NCI-H146 treated with DMSO at 0.1 percent for 48 hours (cell line): ENCODE data around the gene COMMD2.

Source experiments
- DNase-seq: peaks from one replicate; lab custom pipeline; 2025; ENCODE audit not compliant: unreplicated experiment; lab: John Stamatoyannopoulos, UW

The COMMD2 gene

DNA sequence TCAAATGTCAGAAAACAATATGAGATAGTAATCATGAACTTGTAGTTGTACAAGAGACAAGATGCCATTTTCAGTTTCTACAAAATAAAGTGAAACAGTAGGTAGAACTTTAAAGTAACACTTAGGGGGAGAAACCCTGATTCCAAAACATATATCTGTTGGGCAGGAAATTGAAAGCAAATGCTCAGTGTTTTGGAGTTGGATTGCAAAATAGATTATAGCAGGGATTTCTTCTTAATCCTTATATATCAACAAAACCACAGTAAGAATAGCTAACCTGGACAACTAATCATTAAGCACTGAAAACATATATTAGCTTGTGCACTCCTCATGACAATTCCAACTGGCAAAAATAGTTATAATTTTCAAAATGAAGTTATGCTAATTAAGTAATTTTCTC lies 46.9 kb downstream of the COMMD2 start:
- DNase-seq = no peak

DNA sequence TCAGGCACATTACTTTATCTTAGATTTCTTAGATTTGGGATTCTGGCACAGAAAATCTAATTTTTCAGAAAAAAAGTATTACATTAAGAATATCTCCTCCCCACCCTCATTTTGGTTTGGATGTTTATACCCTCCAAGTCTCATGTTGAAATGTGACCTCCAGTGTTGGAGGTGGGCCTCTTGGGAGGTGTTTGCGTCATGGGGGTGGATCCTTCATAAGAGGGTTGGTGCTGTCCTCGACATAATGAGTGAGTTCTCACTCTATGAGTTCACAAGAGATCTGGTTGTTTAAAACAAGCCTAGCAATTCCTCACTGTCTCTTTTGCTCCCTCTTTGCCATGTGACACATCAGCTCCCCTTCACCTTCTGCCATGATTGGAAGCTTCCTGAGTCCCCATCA lies 48.8 kb downstream of the COMMD2 start:
- DNase-seq = no peak

DNA sequence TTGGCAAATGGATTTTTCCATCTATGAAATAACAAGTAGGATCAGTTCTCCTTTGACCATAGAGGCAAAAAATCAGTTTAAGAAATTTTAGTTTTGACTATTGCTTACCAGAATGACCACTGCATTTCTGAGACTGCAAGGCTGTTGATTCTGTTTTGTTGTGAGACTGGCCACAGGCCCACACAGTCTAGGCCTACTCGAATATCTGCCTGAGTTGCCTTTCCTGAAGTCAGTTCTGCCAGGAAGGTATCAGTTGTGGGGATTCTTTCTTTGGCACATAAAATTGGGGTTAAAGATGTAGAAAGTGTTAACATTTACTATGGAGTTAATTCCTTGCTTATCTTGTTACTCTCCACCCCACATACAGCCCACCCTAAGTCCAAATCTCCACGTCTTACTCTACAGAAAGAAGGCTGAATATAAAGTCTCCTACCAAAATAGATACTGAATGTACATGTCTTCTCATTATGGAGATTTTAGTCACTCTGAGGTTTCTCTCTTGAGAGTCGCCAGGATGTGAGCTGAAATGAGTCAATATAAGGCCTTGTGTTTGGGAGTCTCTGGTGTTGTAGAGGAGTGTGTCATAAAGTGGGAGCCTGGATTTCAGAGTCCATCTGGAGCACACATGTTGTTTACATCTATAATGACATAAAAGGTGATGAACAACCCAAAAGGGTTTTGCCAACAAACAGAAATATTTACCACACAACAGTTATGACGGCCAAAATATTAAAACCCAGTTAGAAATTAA lies 49.4 kb downstream of the COMMD2 start:
- DNase-seq = no peak

DNA sequence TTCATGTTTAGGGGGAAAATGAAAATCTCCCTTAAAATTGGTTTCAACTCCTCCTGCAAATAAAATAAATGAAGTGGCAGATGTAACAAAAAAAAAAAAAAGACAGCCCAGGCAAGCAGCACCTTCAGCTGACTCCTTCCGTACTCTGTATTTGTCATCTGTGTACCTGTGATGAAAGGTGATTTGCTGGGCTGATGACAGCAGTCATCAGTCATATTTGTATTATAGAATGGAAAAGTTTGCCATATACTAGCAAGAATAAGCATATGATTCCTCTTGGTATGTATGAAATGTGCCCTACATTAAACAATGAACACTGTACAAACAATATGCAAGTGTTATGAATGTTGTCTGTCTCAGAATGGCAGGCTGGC lies 50.3 kb downstream of the COMMD2 start:
- no peak for DNase-seq

DNA sequence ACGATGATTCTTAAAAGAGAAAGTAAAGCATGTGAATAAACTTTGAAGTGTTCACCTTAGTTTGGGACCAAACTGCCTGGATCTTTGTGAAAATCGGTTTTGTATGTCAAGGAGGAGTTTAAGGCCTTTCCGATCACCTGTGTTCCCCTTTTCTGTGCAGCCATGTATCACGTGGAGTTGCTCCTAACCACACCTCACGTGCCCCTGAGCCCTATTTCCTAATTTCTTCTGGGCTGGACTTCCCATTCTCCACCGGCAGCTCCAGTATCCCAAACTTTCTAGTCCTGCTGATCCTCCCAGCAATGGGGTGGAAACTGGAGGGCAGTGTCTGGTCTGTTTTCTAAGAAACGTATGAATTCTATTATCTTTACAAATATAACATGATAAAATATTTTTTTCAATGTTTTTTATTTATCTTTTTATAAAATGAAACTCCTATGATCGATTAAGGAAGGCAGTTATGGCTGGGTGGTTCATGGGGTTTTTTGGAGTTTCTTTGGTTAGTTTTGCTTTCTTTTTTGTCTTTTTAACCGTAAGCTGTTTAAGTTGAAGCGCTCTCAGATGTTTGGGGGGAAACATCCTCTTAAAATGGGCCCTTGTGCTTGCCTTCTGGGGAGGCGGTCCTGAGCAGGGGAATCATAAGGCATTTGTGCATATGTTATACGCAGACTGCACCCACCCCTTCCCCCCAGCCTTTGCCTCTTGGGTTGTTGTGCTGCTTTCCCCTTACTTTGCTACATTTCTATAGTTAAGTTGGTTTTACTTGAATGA lies 50.9 kb downstream of the COMMD2 start:
- DNase-seq = no peak
